RWPE1 (cell line): Measurements from ENCODE around the gene BMP5.

Source experiments
- CTCF ChIA-PET: fragments of 350-600 bp; sonication (Branson Sonifier 250); formaldehyde crosslinking; extraction: SDS; loops from one replicate; lab custom pipeline; 2021; lab: Yijun Ruan, JAX
- POLR2A ChIA-PET: fragments of 400-600 bp; formaldehyde crosslinking; extraction: SDS; loops from one replicate; lab custom pipeline; 2020; ENCODE audit warnings: antibody characterized with exemption; ENCODE audit not compliant: low non-redundant PET; lab: Yijun Ruan, JAX
- DNase-seq: peaks from one replicate; pipeline ENCODE4 v3.0.0; 2012; ENCODE audit warnings: low spot score
- H3K27ac ChIP-seq: fragments of 450-650 bp; 2 replicates; pipeline ENCODE4 v1.5.1; 2017
- CTCF ChIP-seq: fragments of 450-650 bp; conservative IDR thresholded peaks from 2 replicates; pipeline ENCODE4 v1.5.1; 2017; ENCODE audit warnings: low read depth, mild to moderate bottlenecking

Gene BMP5

DNA sequence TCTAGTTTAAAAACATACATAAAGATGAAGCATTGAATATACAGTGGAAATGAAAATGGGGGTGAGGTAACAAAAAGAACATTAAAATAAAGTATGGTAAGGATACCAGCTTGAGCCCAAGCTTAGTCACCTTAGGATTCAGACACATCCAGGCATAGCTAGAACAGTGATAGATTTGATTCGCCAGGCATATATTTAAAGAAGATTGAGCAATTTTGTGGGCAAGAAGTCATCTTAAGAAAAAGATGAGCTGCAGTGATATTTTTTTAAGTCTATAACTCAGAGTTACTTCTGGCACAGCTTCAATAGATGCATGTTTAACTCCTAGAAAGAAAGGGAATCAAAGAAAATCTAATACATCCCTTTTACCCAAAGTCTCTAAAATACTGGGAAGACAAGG lies 97.9 kb downstream of the BMP5 start:
- ChIA-PET CTCF (no interaction called here), POLR2A (no interaction called here)
- TF ChIP-seq CTCF: no peak
- DNase-seq: no peak
- no peak overlapping the region for H3K27ac ChIP-seq

GRCh38 chr6:55776113-55776512 lies 99.3 kb downstream of the BMP5 start:
- ChIA-PET CTCF (no interaction called here), POLR2A (no interaction called here)
- TF ChIP-seq CTCF: no peak
- DNase-seq: no peak
- no peak overlapping the region for H3K27ac ChIP-seq

- TF ChIP-seq CTCF: no peak
- H3K27ac ChIP-seq: no peak overlapping the region
- DNase-seq: no peak
- ChIA-PET CTCF (interaction anchor here (1.0 kb wide), 1 partner anchor 10 kb away, joined by 4 read pairs; no protein-coding TSS in a partner anchor), POLR2A (no interaction called here)
These were observed 100.4 kb downstream of the BMP5 start for GRCh38 chr6:55775029-55775318.

GRCh38 chr6:55774286-55775028 lies 100.9 kb downstream of the BMP5 start:
- TF ChIP-seq CTCF: no peak
- ChIA-PET POLR2A (no interaction called here), CTCF (interaction anchor here (1.0 kb wide), 1 partner anchor 9 kb away, joined by 4 read pairs; no protein-coding TSS in a partner anchor)
- H3K27ac ChIP-seq: no peak overlapping the region
- no peak for DNase-seq

DNA sequence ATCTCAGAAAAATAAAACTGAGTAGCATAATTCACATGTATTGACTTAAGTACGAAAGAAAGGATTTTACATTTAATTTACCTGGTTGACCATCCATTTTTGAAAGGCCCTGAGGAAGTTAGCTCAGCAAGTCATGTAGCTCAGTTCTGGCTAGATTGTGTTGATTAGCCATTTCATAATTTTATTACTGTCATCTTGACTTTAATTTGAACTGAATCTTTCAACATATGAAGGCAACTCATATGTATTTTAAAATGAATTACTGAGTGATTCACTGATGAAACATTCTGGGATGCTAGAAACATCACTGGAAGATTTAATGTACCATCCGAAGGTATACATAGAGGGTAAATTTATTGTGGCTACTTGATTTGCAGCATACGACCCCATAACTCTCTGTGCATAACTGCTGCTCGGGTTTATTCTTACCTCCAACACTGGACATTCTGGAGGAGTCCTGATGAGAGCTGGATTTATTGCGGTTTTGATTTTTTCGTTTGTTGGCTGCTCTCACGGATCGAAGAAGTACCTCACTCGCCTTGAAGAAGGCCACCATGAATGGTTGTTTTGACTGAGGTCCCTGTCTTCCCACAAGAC lies 101.7 kb downstream of the BMP5 start:
- no peak for DNase-seq
- TF ChIP-seq CTCF: no peak
- POLR2A ChIA-PET: no interaction called here
- CTCF ChIA-PET: no interaction called here
- H3K27ac ChIP-seq: no peak overlapping the region

DNA sequence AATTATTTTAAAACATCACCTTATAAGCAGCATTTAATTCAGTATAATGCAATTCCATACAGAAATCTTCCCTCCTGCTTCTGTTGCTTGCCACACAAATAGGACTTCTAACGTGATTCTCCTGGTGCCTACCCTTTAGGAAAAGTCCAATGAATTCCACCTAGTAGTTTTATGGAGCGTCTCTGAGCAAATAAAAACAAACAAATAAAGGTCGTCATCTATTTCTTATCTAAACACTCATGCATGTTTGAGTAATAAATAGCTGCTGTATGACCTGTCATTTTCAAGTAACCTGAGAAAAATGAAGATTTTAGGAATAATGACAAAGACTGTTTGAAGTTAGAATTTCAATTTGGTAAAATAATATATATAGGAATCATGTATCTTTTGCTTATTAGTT lies 102.7 kb downstream of the BMP5 start:
- DNase-seq: no peak
- no peak overlapping the region for H3K27ac ChIP-seq
- CTCF ChIA-PET: no interaction called here
- TF ChIP-seq CTCF: no peak
- POLR2A ChIA-PET: no interaction called here
